Right cardiac atrium (tissue), 5 donors: ENCODE results near the gene TIMMDC1. TPM values are rescaled to one million over a fixed set of nuclear protein-coding genes. Genes with fewer than 3 reads are reported as not detected.

Source experiments
- ATAC-seq, 2 donors: fragments of 200-7000 bp; cut with Tn5 transposase; one replicate each; pipeline versions ENCODE4 v1.8.0 to v1.9.1; 2020; ENCODE audit warnings: moderate library complexity in 2 of 2, mild to moderate bottlenecking in 1 of 2
- DNase-seq, 3 donors: peaks; one replicate each; pipeline ENCODE4 v3.0.0-alpha.2; 2020
- H3K27ac ChIP-seq: one replicate; pipeline ENCODE4 v1.5.1; 2013; ENCODE audit warnings: mild to moderate bottlenecking, low read length, control low read depth, moderate library complexity
- H3K27me3 ChIP-seq: one replicate; pipeline ENCODE4 v1.6.1; 2013; ENCODE audit not compliant: control insufficient read depth, insufficient read depth
- H3K4me1 ChIP-seq: one replicate; pipeline ENCODE4 v1.6.1; 2013; ENCODE audit warnings: low read length; ENCODE audit not compliant: control insufficient read depth, insufficient read depth
- H3K4me3 ChIP-seq: one replicate; pipeline ENCODE4 v1.5.1; 2013; ENCODE audit warnings: low read length, control low read depth
- H3K9me3 ChIP-seq: one replicate; pipeline ENCODE4 v1.6.1; 2013; ENCODE audit warnings: low read length; ENCODE audit not compliant: control insufficient read depth
- WGBS: extraction: QIAGEN DNeasy Blood & Tissue Kit; methylation state at CpG from one replicate; pipeline ENCODE4 v1.1.7; 2013; 5-methylcytosine and 5-hydroxymethylcytosine counted together
- intact Hi-C, 4 donors: fragments of 100-400 bp; cut with DNase I; formaldehyde crosslinking; loops; one replicate each; pipeline versions ENCODE4 v1.11.0 to v1.14.0; 2022 to 2023
- polyA plus RNA-seq: library from polyadenylated mRNA; stranded (reverse); fragments of 200-250 nt; gene quantifications from one replicate; pipeline ENCODE4 v1.2.3, GENCODE V29; 2013
- total RNA-seq, 4 donors: library from RNA; stranded (reverse); fragmentation: NEBNext Ultra II Directional; extraction: Animal tissue kit (Norgen Biotek cat#: 25700); gene quantifications; one replicate each; pipeline ENCODE4 v1.2.1, GENCODE V29; 2021
- donor health status: healthy with polysubstance abuse.
- donor health status: DM: no; HTN: yes; CAD: no.
- donor health status: DM: no; HTN: no; CAD: no.
- donor health status: DM: no; HTN: yes; CAD: no; lungs with severe emphysema.
- donor health status: DM: yes; HTN: yes; CAD: no.

Gene TIMMDC1
- total and polyA plus RNA-seq, 5 donors = 146 to 254 (median 231) TPM

- peaks cover 3% of the 10 kb centered on the region for H3K4me1 ChIP-seq
- no peaks in the 10 kb centered on the region for H3K9me3 ChIP-seq
- ATAC-seq (no peak), DNase-seq (no peak)
- H3K4me3 ChIP-seq = no peak overlapping the region
- intact Hi-C loops = no loop called here
- H3K27me3 ChIP-seq = no peaks in the 10 kb centered on the region
- H3K27ac ChIP-seq = no peak overlapping the region
These were observed 12.3 kb downstream of the TIMMDC1 start for GRCh38 chr3:119510690-119511089.

GRCh38 chr3:119514637-119515036 lies 16.3 kb downstream of the TIMMDC1 start:
- Histone ChIP-seq H3K27me3 (no peaks in the 10 kb centered on the region), H3K9me3 (no peaks in the 10 kb centered on the region), H3K4me1 (no peaks in the 10 kb centered on the region), H3K27ac (no peak overlapping the region), H3K4me3 (no peak overlapping the region)
- intact Hi-C loops = no loop called here
- ATAC-seq (no peak), DNase-seq (no peak)
- 97% methylated on average over 2 of the region's 2 CpGs for WGBS

GRCh38 chr3:119517112-119517511 lies 18.8 kb downstream of the TIMMDC1 start:
- no peaks in the 10 kb centered on the region for H3K9me3 ChIP-seq
- H3K27me3 ChIP-seq = no peaks in the 10 kb centered on the region
- intact Hi-C loops = no loop called here
- ATAC-seq (peak; percentile 83 to 92), DNase-seq (no peak)
- no peak overlapping the region for H3K4me3 ChIP-seq
- peak overlapping the region; percentile 87 for H3K27ac ChIP-seq
- 74% methylated on average over 2 of the region's 2 CpGs for WGBS
- no peaks in the 10 kb centered on the region for H3K4me1 ChIP-seq

GRCh38 chr3:119518026-119518425 lies 19.7 kb downstream of the TIMMDC1 start:
- no peak for DNase-seq
- Histone ChIP-seq H3K27ac (no peak overlapping the region), H3K27me3 (no peaks in the 10 kb centered on the region), H3K4me1 (no peaks in the 10 kb centered on the region), H3K4me3 (no peak overlapping the region), H3K9me3 (no peaks in the 10 kb centered on the region)
- WGBS = 95% methylated on average over 1 of the region's 1 CpG
- intact Hi-C loops = no loop called here
- ATAC-seq = peak in 1 of 2 donors; percentile 55

GRCh38 chr3:119524931-119525662 lies 26.8 kb downstream of the TIMMDC1 start:
- Histone ChIP-seq H3K9me3 (no peaks in the 10 kb centered on the region), H3K27ac (no peak overlapping the region), H3K4me1 (no peaks in the 10 kb centered on the region), H3K27me3 (no peaks in the 10 kb centered on the region), H3K4me3 (no peak overlapping the region)
- DNase-seq = no peak
- intact Hi-C loops = loop anchor here in 2 of 4 donors (10.0 kb wide), 1 partner anchor 160 kb away; no protein-coding TSS in a partner anchor
- peak; percentile 19 to 29 for ATAC-seq
- 66% methylated on average over 4 of the region's 4 CpGs for WGBS

- intact Hi-C loops = loop anchor here in 2 of 4 donors (10.0 kb wide), 1 partner anchor 157 kb away; no protein-coding TSS in a partner anchor
- ATAC-seq (no peak), DNase-seq (no peak)
- Histone ChIP-seq H3K27ac (no peak overlapping the region), H3K4me1 (no peaks in the 10 kb centered on the region), H3K9me3 (no peaks in the 10 kb centered on the region), H3K4me3 (no peak overlapping the region), H3K27me3 (no peaks in the 10 kb centered on the region)
- WGBS = 96% methylated on average over 5 of the region's 5 CpGs
These were observed 29.4 kb downstream of the TIMMDC1 start for GRCh38 chr3:119527714-119528113.

GRCh38 chr3:119529883-119530282 lies 31.5 kb downstream of the TIMMDC1 start:
- H3K27me3 ChIP-seq = no peaks in the 10 kb centered on the region
- no peaks in the 10 kb centered on the region for H3K4me1 ChIP-seq
- no peak for ATAC-seq
- H3K27ac ChIP-seq = no peak overlapping the region
- H3K4me3 ChIP-seq = no peak overlapping the region
- no peaks in the 10 kb centered on the region for H3K9me3 ChIP-seq
- intact Hi-C loops = loop anchor here in 2 of 4 donors (10.0 kb wide), 1 partner anchor 155 kb away; no protein-coding TSS in a partner anchor
- DNase-seq = no peak

- DNase-seq (no peak), ATAC-seq (no peak)
- intact Hi-C loops = no loop called here
- H3K4me3 ChIP-seq = no peak overlapping the region
- no peak overlapping the region for H3K27ac ChIP-seq
- no peaks in the 10 kb centered on the region for H3K27me3 ChIP-seq
- 73% methylated on average over 2 of the region's 2 CpGs for WGBS
- H3K4me1 ChIP-seq = no peaks in the 10 kb centered on the region
- H3K9me3 ChIP-seq = no peaks in the 10 kb centered on the region
These were observed 32.1 kb downstream of the TIMMDC1 start for GRCh38 chr3:119530456-119530855.

GRCh38 chr3:119531151-119531550 lies 32.8 kb downstream of the TIMMDC1 start:
- ATAC-seq = no peak
- WGBS = 84% methylated on average over 4 of the region's 4 CpGs

GRCh38 chr3:119534296-119534695 lies 35.9 kb downstream of the TIMMDC1 start:
- Histone ChIP-seq H3K9me3 (no peaks in the 10 kb centered on the region), H3K4me3 (no peak overlapping the region), H3K4me1 (no peaks in the 10 kb centered on the region), H3K27me3 (no peaks in the 10 kb centered on the region), H3K27ac (no peak overlapping the region)
- intact Hi-C loops = no loop called here
- ATAC-seq = no peak
- DNase-seq = no peak
- WGBS = 94% methylated on average over 1 of the region's 1 CpG

More at GRCh38 chr3:119531151-119531550, 32.8 kb downstream of the TIMMDC1 start:
- H3K9me3 ChIP-seq = no peaks in the 10 kb centered on the region
- no peaks in the 10 kb centered on the region for H3K4me1 ChIP-seq
- no peak for DNase-seq
- no peaks in the 10 kb centered on the region for H3K27me3 ChIP-seq
- intact Hi-C loops = no loop called here
- H3K4me3 ChIP-seq = no peak overlapping the region
- H3K27ac ChIP-seq = no peak overlapping the region

GRCh38 chr3:119536757-119537156 lies 38.4 kb downstream of the TIMMDC1 start:
- no peak for DNase-seq
- WGBS = 96% methylated on average over 4 of the region's 4 CpGs
- intact Hi-C loops = no loop called here
- no peaks in the 10 kb centered on the region for H3K9me3 ChIP-seq
- no peak overlapping the region for H3K4me3 ChIP-seq
- no peak overlapping the region for H3K27ac ChIP-seq
- H3K27me3 ChIP-seq = no peaks in the 10 kb centered on the region
- no peak for ATAC-seq
- H3K4me1 ChIP-seq = no peaks in the 10 kb centered on the region
